NCI-H146 (cell line): ENCODE measurements around the gene PFKL.
"Not testable (repeated sequence)": the region's sequence is repeated elsewhere in the genome, so short reads cannot be mapped to it uniquely, and the experiment has no call there.

Experiments
- DNase-seq: peaks from one replicate; lab custom pipeline; 2025; lab: John Stamatoyannopoulos, UW

Gene PFKL

GRCh38 chr21:44328242-44328895 is 28.5 kb downstream of the PFKL start:
- DNase-seq, result no peak

DNA sequence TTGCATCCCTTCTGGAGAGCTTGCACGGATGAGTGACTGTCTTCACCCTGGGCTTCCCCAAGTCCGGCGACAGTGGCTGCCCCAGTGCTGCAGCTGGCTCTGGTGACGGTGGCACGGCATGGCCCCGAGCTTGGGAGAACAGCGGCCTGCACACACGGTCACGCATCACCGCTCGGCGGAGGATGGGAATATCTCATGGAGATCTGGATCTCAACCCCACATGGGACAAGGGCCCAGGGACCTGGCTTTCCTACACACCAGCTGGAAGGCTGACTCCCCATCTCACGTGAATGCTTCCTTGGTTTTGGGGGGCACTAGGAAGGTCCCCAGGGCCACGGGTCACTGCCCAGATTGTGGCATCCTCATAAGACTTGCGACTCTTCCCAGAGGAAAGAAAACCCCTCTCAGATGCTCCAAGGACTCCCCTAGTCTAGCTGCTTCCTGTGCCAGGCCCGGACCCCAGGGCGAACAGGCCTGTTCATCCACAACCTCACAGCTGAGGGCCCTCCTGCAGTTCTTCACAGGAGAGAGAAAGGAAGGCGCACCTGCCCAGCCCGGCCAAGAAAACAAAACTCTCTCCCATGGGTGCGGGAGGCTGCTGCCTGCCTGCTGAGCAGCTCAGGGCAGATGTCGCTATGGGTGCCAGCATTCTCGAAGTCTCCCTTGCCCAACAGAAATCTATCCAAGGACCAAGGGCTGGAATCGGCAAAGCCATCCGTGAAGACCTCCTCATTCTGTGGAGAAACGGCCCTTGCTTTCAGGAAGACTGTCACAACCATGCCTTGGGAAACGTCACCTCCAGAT is 29.4 kb downstream of the PFKL start:
- DNase-seq, result peak; percentile 7

GRCh38 chr21:44329971-44330681 is 30.3 kb downstream of the PFKL start:
- DNase-seq, result no peak

GRCh38 chr21:44330698-44331097 is 30.8 kb downstream of the PFKL start:
- DNase-seq, result no peak

DNA sequence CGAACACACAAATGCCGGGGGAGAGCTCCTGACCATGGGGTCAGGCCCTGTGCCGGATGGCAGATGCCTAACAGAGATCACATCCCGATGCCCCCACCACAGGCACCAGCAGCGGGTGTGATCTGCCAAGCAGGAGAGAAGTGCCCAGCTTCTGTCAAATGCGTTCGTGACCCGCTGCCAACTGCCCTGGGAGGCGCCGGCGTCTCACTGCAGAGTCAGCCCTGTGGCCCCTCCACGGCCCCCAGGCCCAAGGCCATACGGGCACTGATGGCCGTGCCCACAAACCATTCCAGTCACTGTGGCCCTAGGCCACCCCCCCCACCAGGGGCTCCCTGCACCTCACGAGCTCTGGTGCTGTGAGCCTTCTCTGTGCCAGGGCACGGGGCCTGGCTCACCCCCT is 31.4 kb downstream of the PFKL start:
- no peak for DNase-seq

DNA sequence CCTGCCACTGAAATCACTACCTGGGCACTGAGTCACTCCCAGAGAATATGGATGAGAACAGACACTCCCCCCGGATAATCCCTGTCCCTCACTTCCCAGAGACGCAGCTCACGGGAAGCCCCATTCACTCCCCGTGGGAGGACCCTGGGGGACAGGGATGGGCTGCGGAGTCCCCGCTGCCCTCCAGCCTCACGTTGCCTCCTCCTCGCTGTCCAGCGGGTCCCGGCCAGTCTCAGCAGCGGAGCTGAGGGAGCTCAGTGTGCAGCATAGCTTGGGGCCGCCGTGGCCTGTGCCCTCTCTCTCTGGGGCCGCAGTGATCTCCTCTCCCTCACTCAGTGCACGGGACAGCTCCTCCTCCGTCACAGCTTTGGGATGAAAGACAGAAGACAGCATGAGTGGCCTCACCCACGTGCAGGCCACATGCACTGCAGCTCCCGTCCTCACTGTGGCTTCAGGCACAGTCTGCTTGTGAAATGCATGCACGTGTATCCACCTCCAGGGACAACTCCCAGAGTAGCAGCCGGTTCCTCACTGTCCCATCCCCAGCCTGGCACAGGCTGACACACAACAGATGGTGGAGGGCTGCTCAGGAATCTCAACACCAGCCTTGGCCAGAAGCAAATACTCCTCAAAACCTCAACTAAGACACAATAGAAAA is 31.9 kb downstream of the PFKL start:
- DNase-seq, result no peak

DNA sequence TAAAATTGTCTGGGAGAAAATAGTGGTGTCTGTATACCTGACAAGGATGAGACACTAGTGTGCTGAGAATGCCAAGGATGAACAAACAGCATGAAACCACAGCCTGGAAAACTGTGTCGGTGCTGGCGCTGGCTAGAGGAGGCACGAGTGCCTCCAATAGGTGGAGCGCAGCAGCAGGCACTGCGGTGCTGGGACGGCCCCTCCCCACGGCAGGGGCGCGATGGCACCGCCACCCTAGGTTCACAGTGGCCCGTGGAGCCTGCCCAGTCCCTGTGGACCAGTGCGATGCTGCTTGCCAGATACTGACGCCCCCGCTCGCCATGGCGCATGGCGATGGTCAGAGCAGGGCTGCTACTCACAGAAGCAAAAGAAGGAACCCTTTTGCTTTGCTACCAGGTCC is 32.5 kb downstream of the PFKL start:
- DNase-seq, result no peak

- DNase-seq, result no peak
Measured at GRCh38 chr21:44332965-44333364, 33.1 kb downstream of the PFKL start.

DNA sequence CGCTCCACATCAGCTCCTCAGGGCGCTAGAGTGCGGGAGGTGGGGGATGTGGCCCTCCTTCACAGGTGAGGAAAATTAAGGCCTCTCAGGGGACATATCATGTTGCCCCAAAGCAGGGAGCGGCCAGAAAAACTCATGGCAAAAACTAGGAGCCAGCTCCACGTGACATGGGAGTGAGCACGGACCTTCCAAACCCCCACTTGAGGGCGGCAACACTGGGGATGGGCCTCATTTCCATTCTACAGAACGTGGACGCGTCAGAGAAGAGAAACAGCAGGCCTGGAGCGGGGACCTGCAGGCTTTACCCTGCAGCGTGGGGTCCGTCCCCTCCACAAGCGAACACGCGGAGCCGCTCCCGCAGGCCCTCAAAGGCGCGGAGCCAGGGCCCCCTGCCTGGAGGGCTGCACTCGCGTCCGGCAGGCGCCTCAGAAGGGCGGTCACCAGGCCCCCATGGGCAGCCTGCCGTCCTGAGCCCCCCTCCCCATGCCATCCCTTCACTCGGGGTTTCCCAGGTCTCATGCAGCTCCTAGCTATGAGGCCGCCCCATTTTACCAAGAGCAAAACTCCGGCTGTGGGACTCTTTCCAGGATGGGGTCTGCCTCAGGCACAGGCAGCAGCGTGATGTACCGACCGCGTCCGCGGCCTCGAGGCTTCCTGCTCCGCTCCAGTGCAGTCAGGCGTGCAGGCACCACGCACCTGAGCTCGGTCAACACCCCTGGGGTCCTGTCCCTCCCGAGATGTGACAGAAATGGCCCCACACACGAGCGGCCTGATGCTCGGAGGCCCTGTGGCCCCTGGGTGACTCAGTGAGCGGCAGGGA is 33.9 kb downstream of the PFKL start:
- DNase-seq, result no peak

DNA sequence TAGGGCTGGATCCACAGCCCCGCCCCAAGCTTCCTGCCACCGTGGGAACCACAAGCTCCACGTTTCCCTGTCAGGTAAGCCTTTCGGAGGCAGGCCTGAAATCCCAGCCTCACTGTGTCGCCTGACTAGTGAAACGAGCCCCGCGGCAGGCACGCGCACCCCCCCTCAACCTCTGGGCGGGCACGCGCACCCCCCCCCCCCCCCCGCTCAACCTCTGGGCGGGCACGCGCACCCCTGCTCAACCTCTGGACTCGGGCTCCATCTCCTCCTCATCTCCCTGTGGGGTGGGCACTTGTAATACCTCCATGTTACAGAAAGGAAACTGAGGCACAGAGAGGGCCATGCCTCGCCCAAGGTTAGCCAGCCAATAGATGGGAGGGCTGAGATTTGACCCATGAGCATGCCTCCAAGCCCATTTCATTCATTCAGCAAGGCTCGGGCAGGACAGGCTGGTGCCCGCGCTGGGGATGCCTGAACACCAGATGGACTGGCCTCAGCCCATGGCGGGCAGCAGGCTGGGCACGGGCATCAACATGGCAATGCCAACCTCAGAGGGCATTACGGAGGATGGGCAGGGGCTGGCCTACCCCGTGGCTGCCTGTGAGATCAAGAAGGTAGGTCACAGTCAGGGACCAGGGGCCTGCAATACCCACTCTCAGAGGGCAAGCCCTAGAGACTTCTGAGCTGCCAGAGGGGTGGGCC is 34.6 kb downstream of the PFKL start:
- no peak for DNase-seq

DNA sequence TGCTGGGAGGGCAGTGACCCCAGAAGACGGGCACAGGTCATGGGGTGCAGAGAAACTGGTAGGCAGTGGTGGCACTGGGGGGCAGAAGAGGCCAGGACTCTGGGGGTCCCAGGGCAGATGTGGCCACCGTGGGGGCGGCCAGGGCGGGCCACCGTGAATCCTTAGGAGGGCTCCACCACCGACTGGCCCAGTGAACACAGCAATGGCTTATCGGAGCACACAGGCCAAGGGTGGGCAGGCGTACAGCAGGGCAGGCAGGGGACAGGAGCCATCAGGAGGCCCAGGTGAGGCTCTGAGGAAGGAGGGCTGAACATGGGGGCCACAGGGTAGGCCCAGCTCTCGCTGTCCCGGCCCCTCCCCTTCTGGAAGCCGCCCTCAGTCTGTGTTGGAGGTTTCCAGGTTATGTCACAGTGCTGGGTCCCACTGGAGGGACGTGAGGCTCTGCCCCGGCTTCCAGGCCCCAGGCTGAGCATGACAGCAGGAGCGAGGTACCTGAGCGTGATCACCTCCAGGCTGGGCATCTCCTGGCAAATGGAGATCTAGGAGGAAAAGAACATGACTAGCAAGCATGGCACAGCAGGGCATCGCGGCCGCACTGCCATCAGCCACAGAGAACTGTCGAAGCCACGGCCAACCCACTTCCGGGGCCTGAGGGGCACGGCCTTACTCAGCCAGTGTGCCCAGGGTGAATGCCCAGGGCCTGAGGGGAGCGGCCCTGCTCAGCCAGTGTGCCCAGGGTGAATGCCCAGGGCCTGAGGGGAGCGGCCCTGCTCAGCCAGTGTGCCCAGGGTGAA is 35.6 kb downstream of the PFKL start:
- no peak for DNase-seq

DNA sequence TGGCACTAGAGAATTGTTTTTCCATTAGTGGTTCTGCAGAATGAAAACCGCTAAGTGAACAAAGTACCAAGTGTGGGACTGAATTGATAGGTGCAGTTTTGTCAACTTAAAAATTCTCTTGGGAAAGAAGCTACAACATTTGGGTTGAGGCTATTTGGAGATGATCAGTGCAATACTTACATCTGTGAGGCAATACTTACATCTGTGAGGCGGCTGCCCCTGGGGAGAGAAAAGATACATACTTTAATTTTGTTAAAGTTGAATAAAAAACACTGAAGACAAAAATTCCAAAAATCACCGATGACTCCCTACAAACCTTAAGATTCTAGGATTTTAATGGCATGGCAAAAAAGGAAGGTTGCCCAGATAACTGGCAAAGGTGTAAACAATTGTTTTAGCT is 37.6 kb downstream of the PFKL start:
- DNase-seq, result no peak

GRCh38 chr21:44337941-44338895 is 38.4 kb downstream of the PFKL start:
- DNase-seq, result peak; percentile 71

GRCh38 chr21:44338971-44339910 is 39.4 kb downstream of the PFKL start, which contains the start of gene CFAP410:
Gene CFAP410 (minus strand): TSS chr21:44339390. CDS start chr21:44339194, 196 bp downstream.
- peak; percentile 89 for DNase-seq

DNA sequence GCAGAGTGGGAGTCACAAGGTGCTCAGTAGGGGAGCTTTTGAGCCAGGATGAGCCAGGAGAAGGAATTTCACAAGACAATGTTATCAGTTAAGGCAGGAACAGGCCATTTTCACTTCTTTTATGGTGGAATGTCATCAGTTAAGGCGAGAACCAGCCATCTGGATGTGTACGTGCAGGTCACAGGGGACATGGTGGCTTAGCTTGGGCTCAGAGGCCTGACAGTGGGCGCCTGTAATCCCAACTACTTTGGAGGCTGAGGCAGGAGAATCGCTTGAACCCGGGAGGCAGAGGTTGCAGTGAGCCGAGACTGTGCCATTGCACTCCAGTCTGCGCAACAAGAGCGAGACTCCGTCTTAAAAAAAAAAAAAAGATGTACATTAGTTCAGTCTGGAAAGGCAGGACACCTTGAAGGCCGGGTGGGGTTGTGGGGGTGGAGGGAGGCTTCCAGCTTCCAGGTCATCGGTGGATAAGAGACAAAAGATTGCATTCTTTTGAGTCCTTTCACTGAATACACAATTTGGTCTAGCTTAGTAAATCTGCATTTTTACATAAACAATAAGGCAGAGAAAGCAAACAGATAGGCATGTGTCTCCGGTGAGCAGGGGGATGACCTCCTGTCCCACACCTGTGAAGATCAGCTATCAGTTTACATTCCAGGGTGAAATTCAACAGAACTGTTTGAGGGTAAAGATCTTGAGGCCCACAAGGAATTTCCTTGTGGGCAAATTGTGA is 42.0 kb downstream of the PFKL start:
- not testable (repeated sequence) for DNase-seq

DNA sequence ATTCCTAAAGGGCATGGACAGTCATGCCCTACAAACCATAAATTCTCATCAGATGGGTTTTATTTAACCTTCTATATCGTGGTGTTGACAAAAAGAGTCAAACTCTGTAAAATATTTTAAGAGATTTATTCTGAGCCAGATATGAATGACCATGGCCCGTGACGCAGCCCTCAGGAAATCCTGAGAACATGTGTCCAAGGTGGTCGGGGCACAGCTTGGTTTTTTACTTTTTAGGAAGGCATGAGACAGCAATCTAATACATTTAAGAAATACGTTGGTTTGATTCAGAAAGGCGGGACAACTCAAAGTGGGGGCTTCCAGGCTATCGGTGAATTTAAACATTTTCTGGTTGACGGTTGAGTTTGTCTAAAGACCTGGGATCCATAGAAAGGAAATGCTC is 43.1 kb downstream of the PFKL start:
- DNase-seq, result not testable (repeated sequence)
